Hindlimb muscle (tissue), 1 donor: Measurements from ENCODE around the gene FBXW12. TPM values are rescaled to one million over a fixed set of nuclear protein-coding genes. Genes with fewer than 3 reads are reported as not detected.
A peak's percentile ranks its signal among the peaks of the same experiment; 100 is the strongest.

Source experiments
- DNase-seq: peaks from one replicate; pipeline ENCODE4 v3.0.0-alpha.2; 2013
- polyA plus RNA-seq: library from polyadenylated mRNA; unstranded; fragments of 120-200 nt; gene quantifications from one replicate; pipeline ENCODE4 v1.2.1, GENCODE V29; 2013; ENCODE audit not compliant: insufficient read length

The FBXW12 gene
- polyA plus RNA-seq, 1 donor, result 0.14 TPM

DNA sequence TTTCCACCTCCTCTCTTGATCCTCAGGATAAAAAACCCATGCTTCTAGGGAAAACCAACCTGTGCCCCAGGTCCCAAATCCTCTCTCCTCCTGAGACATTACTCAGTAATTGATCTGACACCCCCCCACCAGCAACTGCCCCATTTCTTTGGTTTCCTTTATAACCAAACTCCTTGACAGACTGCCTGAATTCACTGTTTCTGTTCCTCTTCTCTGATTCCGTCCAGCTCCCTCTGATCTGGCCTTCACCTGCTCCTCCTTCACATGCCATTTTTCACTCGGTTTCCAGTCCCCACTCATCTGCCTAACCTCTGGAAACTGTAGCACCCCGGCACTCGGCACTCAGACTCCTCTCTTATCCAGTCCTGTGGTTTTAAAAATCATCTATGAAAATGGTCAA is 65.8 kb downstream of the FBXW12 start:
- DNase-seq, result no peak

- peak; percentile 95 for DNase-seq
These were observed 68.0 kb downstream of the FBXW12 start, which contains the start of the genes CCDC51 and TMA7 for GRCh38 chr3:48439820-48440589. Gene CCDC51 (minus strand): TSS chr3:48440119. CDS start chr3:48435128, 4,991 bp downstream. Gene TMA7 (plus strand): TSS chr3:48440257. CDS start chr3:48440297, 40 bp downstream.

- DNase-seq, result no peak
These were observed 68.6 kb downstream of the FBXW12 start for GRCh38 chr3:48440590-48440958.

- no peak for DNase-seq
These were observed 69.9 kb downstream of the FBXW12 start for GRCh38 chr3:48441940-48442339.

Other genes with a start within 250 kb of the FBXW12 start
- gene CDC25A, start 183.8 kb upstream of the FBXW12 start, polyA plus RNA-seq, result 4.0 TPM
- 0.98 TPM for gene CAMP, start 148.7 kb upstream of the FBXW12 start, polyA plus RNA-seq
- 8.5 TPM for gene ZNF589, start 131.1 kb upstream of the FBXW12 start, polyA plus RNA-seq
- 22.8 TPM for gene NME6, start 70.9 kb upstream of the FBXW12 start, polyA plus RNA-seq
- gene SPINK8, start 38.6 kb upstream of the FBXW12 start, polyA plus RNA-seq, result not detected
- 32.2 TPM for gene PLXNB1, start 57.9 kb downstream of the FBXW12 start, polyA plus RNA-seq
- gene CCDC51, start 67.9 kb downstream of the FBXW12 start, polyA plus RNA-seq, result 16.5 TPM
- 187 TPM for gene TMA7, start 68.0 kb downstream of the FBXW12 start, polyA plus RNA-seq
- 7.6 TPM for gene ATRIP, start 74.5 kb downstream of the FBXW12 start, polyA plus RNA-seq
- gene SHISA5, start 132.0 kb downstream of the FBXW12 start, polyA plus RNA-seq, result 62.4 TPM
- 6.7 TPM for gene PFKFB4, start 184.6 kb downstream of the FBXW12 start, polyA plus RNA-seq
- gene UCN2, start 191.6 kb downstream of the FBXW12 start, polyA plus RNA-seq, result 0.26 TPM
- 9.3 TPM for gene COL7A1, start 223.1 kb downstream of the FBXW12 start, polyA plus RNA-seq
- 180 TPM for gene UQCRC1, start 237.4 kb downstream of the FBXW12 start, polyA plus RNA-seq
- not detected for gene TMEM89, start 249.6 kb downstream of the FBXW12 start, polyA plus RNA-seq